ENCODE measurements around the gene F3. TPM values are rescaled to one million over a fixed set of nuclear protein-coding genes. Genes with fewer than 3 reads are reported as not detected.
A peak's percentile ranks its signal among the peaks of the same experiment; 100 is the strongest.

Gene F3
- total RNA-seq: not detected

- ChIA-PET CTCF (interaction anchor here (1.0 kb wide), 1 partner anchor 61 kb away, joined by 3 read pairs; no protein-coding TSS in a partner anchor), POLR2A (no interaction called here)
- H3K9me3 Mint-ChIP-seq: no peaks in the 10 kb centered on the region
- DNase-seq: peak; percentile 87
- no peaks in the 10 kb centered on the region for H3K36me3 Mint-ChIP-seq (ENCODE audit: low read depth)
- peak; percentile 99 for ATAC-seq
- TF ChIP-seq CTCF (IDR thresholded peaks at IDR 0.05): no peak
- H3K4me3 Mint-ChIP-seq: peak within 1 kb of the TSS; percentile 75
- H3K27me3 Mint-ChIP-seq: peaks cover 59% of the 10 kb centered on the region
- intact Hi-C loops (cut with micrococcal nuclease): no loop called here
- H3K27ac Mint-ChIP-seq: no peak within 1 kb of the TSS
- peaks cover 17% of the 10 kb centered on the region for H3K4me1 Mint-ChIP-seq (ENCODE audit: low read depth)
Observed at GRCh38 chr1:94541246-94542087, at the start of gene F3. Gene F3, minus strand, starts transcription at chr1:94541759. Its CDS starts 123 bp downstream, at chr1:94541636.

GRCh38 chr1:94590203-94591137 is 48.9 kb upstream of the F3 start:
- Mint-ChIP-seq H3K4me3 (no peak overlapping the region), H3K4me1 (ENCODE audit: low read depth) (no peaks in the 10 kb centered on the region), H3K27me3 (no peaks in the 10 kb centered on the region), H3K27ac (no peak overlapping the region), H3K9me3 (no peaks in the 10 kb centered on the region), H3K36me3 (ENCODE audit: low read depth) (no peaks in the 10 kb centered on the region)
- ChIA-PET POLR2A (no interaction called here), CTCF (no interaction called here)
- intact Hi-C loops (cut with micrococcal nuclease): no loop called here
- no peak for ATAC-seq
- no peak for DNase-seq
- no peak for TF ChIP-seq CTCF (IDR thresholded peaks at IDR 0.05)

- DNase-seq (no peak), ATAC-seq (no peak)
- Mint-ChIP-seq H3K27me3 (peaks cover under 1% of the 10 kb centered on the region), H3K27ac (no peak overlapping the region), H3K4me3 (no peak overlapping the region), H3K36me3 (ENCODE audit: low read depth) (no peaks in the 10 kb centered on the region), H3K9me3 (no peaks in the 10 kb centered on the region), H3K4me1 (ENCODE audit: low read depth) (no peaks in the 10 kb centered on the region)
- intact Hi-C loops (cut with micrococcal nuclease): no loop called here
- ChIA-PET CTCF (no interaction called here), POLR2A (no interaction called here)
- no peak for TF ChIP-seq CTCF (IDR thresholded peaks at IDR 0.05)
Observed at GRCh38 chr1:94589728-94590127, 48.2 kb upstream of the F3 start.

- intact Hi-C loops (cut with micrococcal nuclease): no loop called here
- no peaks in the 10 kb centered on the region for H3K4me1 Mint-ChIP-seq (ENCODE audit: low read depth)
- H3K27me3 Mint-ChIP-seq: peaks cover 3% of the 10 kb centered on the region
- no peak overlapping the region for H3K27ac Mint-ChIP-seq
- CTCF ChIA-PET: no interaction called here
- no peak for DNase-seq
- H3K9me3 Mint-ChIP-seq: no peaks in the 10 kb centered on the region
- H3K4me3 Mint-ChIP-seq: no peak overlapping the region
- no peak for TF ChIP-seq CTCF (IDR thresholded peaks at IDR 0.05)
- POLR2A ChIA-PET: no interaction called here
- H3K36me3 Mint-ChIP-seq (ENCODE audit: low read depth): no peaks in the 10 kb centered on the region
- ATAC-seq: no peak
Observed at GRCh38 chr1:94582565-94582964, 41.0 kb upstream of the F3 start.

All from activated CD8-positive, alpha-beta T cell treated with anti-CD3 and anti-CD28 coated beads for 36 hours (primary cell).